T-helper 2 cell treated with Interferon-gamma antibody and Interleukin-4, amounts not matched to agents 5 μg/mL and 100 μg/mL, for 36 hours (primary cell): ENCODE data around the gene DCLK2.

Experiments
- DNase-seq: peaks from one replicate; pipeline ENCODE4 v3.0.0; 2021; ENCODE audit warnings: low spot score
- H3K27ac Mint-ChIP-seq: one replicate; pipeline ENCODE4 v1.8.0; 2021; ENCODE audit warnings: mild to moderate bottlenecking, mixed read lengths
- H3K27me3 Mint-ChIP-seq: one replicate; pipeline ENCODE4 v1.8.0; 2021; ENCODE audit warnings: low read depth, mixed read lengths
- H3K36me3 Mint-ChIP-seq: one replicate; pipeline ENCODE4 v1.8.0; 2021; ENCODE audit warnings: low read depth, mixed read lengths
- H3K4me1 Mint-ChIP-seq: one replicate; pipeline ENCODE4 v1.8.0; 2021; ENCODE audit warnings: low read depth, mixed read lengths
- H3K4me3 Mint-ChIP-seq: one replicate; pipeline ENCODE4 v1.8.0; 2022; ENCODE audit warnings: mild to moderate bottlenecking, moderate library complexity, mixed read lengths
- H3K9me3 Mint-ChIP-seq: one replicate; pipeline ENCODE4 v1.8.0; 2021; ENCODE audit warnings: mixed read lengths

Gene DCLK2

DNA sequence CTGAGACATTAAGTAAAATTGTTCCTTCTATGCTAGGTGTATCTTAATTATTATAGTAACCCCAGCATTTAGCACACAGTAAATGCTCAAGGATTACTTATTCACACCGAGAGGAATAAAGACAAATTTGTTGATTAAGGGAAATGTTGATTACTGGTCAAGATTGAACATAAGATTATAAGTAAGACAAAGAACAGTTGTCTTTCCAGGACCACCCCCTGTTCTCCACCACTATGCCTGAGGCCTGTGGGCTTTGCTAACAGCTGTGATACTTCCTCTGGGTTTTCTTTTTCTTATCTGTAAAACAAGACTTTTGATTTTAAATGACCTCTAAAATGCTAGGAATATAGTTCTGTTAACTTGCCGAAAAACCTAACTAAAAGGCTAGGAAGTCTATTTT lies 128.0 kb downstream of the DCLK2 start:
- no peaks in the 10 kb centered on the region for H3K9me3 Mint-ChIP-seq
- H3K4me3 Mint-ChIP-seq: no peak overlapping the region
- H3K27ac Mint-ChIP-seq: no peak overlapping the region
- DNase-seq: no peak
- peaks cover 13% of the 10 kb centered on the region for H3K27me3 Mint-ChIP-seq
- H3K36me3 Mint-ChIP-seq: no peaks in the 10 kb centered on the region
- H3K4me1 Mint-ChIP-seq: no peaks in the 10 kb centered on the region

DNA sequence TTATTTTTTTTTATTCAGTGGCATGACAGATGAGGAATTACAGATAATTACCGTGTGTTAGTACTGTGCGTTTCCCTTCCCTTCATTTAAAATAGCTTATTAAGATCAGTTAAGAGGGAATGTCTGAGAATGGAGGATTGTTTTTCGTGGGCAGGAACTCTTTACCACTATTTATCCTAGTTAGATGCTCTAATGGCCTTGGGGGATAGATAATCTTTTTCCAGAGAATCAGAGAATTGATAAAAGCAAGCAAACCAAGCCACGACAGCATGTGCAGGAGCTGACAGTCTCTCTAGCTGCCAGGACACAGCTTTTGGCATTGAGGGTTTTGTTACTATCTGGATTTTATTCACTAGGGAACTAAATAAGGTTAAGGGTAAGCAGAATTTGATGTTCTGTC lies 128.7 kb downstream of the DCLK2 start:
- Mint-ChIP-seq H3K4me3 (no peak overlapping the region), H3K4me1 (no peaks in the 10 kb centered on the region), H3K36me3 (no peaks in the 10 kb centered on the region), H3K27me3 (peaks cover 10% of the 10 kb centered on the region), H3K9me3 (no peaks in the 10 kb centered on the region), H3K27ac (no peak overlapping the region)
- DNase-seq: no peak

DNA sequence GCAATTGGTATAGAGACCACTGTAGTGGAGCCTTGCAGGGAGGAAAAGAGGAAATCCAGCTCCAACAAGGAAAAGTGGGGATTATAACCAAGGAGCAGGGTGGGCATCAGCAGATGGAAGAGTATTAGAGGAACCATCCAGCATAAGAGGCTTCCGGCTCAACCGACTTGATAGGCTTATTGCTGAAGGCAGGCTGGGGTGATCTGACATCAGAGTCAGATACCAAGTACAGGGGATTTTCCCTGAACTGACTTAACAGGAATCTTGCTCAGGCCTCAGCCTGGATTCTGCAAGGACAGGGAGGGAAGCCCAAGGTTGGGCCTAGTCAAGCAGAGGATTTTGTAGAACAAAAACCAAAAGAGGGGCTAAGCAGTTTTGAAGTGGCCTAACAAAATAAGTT lies 129.6 kb downstream of the DCLK2 start:
- peaks cover 9% of the 10 kb centered on the region for H3K27me3 Mint-ChIP-seq
- H3K4me3 Mint-ChIP-seq: no peak overlapping the region
- H3K4me1 Mint-ChIP-seq: no peaks in the 10 kb centered on the region
- no peaks in the 10 kb centered on the region for H3K36me3 Mint-ChIP-seq
- H3K9me3 Mint-ChIP-seq: no peaks in the 10 kb centered on the region
- no peak overlapping the region for H3K27ac Mint-ChIP-seq
- no peak for DNase-seq

DNA sequence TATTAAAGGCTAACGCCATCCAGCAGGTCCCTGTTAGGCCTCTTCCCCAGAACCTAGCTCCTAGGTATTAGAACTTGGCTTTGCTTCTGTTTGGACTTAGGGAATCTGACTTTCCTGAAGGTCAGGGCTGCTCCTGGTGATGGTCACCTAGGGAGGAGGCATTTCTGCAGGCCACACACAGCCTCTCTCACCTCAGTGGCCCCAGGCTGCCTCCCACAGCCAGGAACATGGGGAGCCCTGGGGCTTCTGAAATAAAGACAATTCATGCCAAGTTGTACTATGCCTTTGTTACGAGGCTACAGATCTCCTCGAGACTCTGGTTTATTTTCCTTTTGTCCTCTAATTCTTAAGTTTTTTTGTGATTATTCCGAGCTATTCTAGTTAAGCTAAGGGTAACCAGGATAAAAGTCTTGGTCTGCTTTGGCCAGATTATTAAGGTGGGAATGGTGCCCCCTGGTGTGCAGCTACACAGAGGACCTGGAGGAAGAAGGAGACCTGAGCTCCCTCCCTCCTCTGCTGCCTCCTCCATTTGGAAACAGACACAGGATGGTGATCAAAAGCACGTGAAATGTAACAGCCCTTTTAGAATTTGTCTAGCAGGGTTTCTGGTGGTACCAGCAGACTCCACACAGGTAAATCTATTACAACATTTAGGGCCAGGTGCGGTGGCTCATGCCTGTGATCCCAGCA lies 131.0 kb downstream of the DCLK2 start:
- no peak for DNase-seq
- Mint-ChIP-seq H3K27me3 (no peaks in the 10 kb centered on the region), H3K4me3 (no peak overlapping the region), H3K9me3 (no peaks in the 10 kb centered on the region), H3K36me3 (no peaks in the 10 kb centered on the region), H3K27ac (no peak overlapping the region), H3K4me1 (no peaks in the 10 kb centered on the region)

DNA sequence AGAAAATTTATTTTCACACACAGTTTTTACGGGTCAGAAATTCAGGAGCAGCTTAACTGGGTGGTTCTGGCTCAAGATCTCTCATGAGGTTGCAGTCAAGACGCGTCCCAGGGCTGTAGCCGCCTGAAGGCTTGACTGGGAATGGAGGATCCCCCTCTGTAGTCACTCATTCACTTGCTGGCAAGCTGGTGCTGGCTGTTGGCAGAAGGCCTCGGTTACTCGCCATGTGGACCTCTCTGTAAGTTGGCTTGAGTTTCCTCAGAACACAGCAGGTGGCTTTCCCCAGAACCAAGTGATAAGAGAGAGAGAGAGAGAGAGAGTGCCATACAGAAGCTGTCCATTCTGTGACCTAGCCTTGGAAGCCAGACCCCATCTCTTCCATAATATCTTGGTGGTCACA lies 132.8 kb downstream of the DCLK2 start:
- Mint-ChIP-seq H3K27ac (no peak overlapping the region), H3K27me3 (no peaks in the 10 kb centered on the region), H3K4me3 (no peak overlapping the region), H3K4me1 (no peaks in the 10 kb centered on the region), H3K36me3 (no peaks in the 10 kb centered on the region), H3K9me3 (no peaks in the 10 kb centered on the region)
- no peak for DNase-seq

DNA sequence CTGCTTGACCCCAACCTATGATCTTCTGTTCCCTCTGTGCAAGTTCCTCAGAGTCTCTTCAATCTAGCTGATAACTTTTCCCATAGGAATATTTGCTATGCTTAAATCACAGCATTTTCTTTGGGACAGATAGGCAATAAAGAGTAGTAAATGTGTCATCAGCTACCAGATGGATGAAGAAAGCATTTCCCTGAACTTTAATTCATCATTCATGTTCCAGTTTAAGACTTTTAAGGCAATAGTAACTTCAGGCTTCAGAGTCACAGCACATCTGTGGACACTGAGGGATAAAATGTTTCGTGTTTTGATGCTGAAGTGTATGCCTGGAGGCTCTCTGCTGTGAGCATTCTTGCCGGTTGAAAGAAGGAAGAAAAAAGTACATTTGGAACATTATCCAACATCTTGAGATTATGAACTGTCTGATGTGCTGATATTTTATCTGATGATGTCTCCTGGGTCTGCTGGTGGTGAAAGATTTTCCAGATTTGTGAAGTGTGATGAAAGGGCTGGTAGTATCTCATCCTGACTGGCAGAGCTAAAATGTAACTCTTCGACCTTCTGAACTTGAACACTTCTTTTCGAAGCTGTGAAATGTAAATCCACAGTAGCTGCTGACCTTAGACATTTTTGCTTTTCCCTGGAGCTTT lies 133.7 kb downstream of the DCLK2 start:
- H3K4me1 Mint-ChIP-seq: no peaks in the 10 kb centered on the region
- no peaks in the 10 kb centered on the region for H3K36me3 Mint-ChIP-seq
- H3K27ac Mint-ChIP-seq: no peak overlapping the region
- no peak overlapping the region for H3K4me3 Mint-ChIP-seq
- no peaks in the 10 kb centered on the region for H3K9me3 Mint-ChIP-seq
- DNase-seq: no peak
- H3K27me3 Mint-ChIP-seq: no peaks in the 10 kb centered on the region

DNA sequence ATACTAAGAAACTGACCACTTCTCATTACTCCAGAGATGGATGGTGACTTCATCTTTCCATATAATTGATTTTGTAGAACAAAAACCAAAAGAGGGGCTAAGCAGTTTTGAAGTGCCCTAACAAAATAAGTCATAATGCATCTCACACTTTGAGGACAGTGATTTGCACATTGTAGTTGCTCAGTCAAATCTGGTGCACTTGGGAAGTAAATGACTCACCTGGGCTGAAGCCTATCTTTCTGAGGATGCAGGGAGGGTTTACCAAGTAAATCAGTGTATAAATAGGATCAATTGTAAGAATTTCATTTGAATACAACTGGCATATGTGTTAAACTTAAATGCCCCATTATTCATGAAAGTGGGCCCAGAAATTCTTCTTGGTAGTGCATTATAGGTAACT lies 134.2 kb downstream of the DCLK2 start:
- Mint-ChIP-seq H3K27me3 (no peaks in the 10 kb centered on the region), H3K4me3 (no peak overlapping the region), H3K9me3 (no peaks in the 10 kb centered on the region), H3K36me3 (no peaks in the 10 kb centered on the region), H3K4me1 (no peaks in the 10 kb centered on the region), H3K27ac (no peak overlapping the region)
- no peak for DNase-seq

DNA sequence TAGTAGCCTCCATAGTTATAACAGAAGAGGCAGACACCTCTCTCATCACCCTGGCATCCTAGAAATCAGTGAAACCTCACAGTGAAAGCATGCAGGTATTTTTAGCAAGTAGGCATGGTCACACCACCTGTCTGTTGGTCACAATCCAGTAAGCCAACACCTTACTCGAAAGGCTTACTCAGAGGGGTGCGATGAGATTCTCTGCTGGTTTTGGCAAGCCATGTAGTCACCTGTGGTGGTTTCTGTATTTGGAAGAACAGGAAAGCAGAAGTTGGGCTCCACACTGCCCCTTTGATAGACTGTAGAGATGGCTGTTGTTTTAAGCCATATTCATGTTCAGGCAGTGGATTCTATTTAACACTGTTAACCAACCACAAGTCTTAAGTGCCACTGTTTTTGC lies 134.7 kb downstream of the DCLK2 start:
- no peaks in the 10 kb centered on the region for H3K27me3 Mint-ChIP-seq

DNA sequence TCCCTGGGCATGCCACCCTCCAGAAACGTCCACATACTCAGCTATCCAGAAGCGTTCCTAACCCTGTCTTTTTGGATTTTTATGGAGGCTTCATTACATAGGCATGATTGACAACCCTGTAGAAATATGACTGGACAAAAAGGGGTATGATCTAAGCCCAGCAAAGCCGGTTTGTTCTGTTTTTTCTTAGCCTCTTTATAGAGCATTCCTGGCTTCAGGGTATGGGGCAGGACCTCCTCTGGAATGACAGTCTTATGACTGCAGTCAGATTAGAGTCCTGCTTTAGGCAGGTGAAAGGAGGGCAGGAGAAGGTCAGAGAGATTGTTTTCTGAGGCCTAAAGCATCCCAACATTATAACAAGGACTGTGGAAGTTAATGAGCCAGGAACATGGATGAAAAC lies 137.4 kb downstream of the DCLK2 start:
- no peaks in the 10 kb centered on the region for H3K9me3 Mint-ChIP-seq
- peaks cover 4% of the 10 kb centered on the region for H3K27me3 Mint-ChIP-seq
- H3K36me3 Mint-ChIP-seq: no peaks in the 10 kb centered on the region
- no peak for DNase-seq
- H3K4me3 Mint-ChIP-seq: no peak overlapping the region
- H3K4me1 Mint-ChIP-seq: no peaks in the 10 kb centered on the region
- H3K27ac Mint-ChIP-seq: no peak overlapping the region

More for the DNA sequence above, 134.7 kb downstream of the DCLK2 start:
- Mint-ChIP-seq H3K27ac (no peak overlapping the region), H3K36me3 (no peaks in the 10 kb centered on the region), H3K9me3 (no peaks in the 10 kb centered on the region), H3K4me1 (no peaks in the 10 kb centered on the region), H3K4me3 (no peak overlapping the region)
- no peak for DNase-seq

DNA sequence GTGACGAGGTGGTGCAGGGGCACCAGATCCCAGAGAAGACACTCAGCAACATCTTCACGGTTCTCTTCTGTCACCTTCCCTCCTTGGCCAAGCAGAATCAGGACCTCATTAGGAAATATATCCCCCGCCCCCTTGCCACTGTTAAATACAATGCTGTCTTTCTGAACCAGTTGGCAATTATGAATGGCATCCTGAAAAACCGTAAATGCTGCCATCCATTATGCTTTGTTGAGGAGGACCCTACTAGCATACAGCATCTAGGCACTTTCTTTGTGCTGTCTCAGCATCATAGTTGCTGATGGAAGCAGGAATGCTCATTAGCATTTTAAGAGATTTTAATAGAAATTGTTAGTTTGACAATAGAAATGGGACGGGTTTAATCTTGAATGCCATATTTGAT lies 138.5 kb downstream of the DCLK2 start:
- no peak overlapping the region for H3K4me3 Mint-ChIP-seq
- DNase-seq: no peak
- H3K27me3 Mint-ChIP-seq: peaks cover 5% of the 10 kb centered on the region
- no peak overlapping the region for H3K27ac Mint-ChIP-seq
- no peaks in the 10 kb centered on the region for H3K36me3 Mint-ChIP-seq
- H3K9me3 Mint-ChIP-seq: no peaks in the 10 kb centered on the region
- no peaks in the 10 kb centered on the region for H3K4me1 Mint-ChIP-seq

DNA sequence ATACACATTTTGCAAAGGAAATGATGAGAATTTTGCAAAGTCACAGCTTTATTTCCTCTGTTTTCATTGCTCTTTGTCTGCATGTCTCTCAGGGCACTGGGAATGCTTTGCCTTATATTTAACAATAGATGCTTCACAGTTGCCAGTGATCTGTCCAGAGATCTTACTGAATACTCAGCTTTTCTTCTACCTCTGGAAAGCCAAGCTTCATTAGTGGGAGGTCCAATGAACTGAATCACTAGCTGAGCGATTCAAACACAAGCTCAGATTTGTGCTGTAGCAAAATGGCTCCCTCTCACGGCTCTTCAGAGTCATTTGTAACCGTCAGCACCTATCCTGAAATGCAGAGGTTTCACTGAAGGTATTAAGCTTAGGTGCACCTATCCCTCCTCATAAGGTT lies 138.9 kb downstream of the DCLK2 start:
- no peaks in the 10 kb centered on the region for H3K4me1 Mint-ChIP-seq
- DNase-seq: no peak
- H3K36me3 Mint-ChIP-seq: no peaks in the 10 kb centered on the region

DNA sequence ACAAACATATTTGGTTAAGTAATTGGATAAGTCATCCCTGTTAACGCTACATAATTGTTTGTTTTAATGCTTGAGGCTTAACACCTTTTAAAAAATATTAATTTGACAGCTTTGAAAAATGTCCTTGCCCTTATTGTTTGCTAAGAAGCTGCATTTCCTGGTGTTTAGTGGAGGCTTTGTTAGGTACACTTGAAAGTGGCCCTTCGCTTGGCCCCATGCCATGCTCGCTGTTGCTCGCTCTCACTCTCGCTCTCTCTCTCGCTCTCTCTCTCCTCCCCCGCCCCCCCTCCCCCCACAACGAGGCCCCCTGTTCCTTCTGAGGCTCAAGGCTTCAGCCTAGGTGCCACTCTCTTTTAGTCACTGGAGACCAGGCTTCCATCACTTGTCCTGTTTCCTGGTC lies 139.6 kb downstream of the DCLK2 start:
- no peaks in the 10 kb centered on the region for H3K36me3 Mint-ChIP-seq
- H3K9me3 Mint-ChIP-seq: no peaks in the 10 kb centered on the region
- no peak for DNase-seq
- H3K4me3 Mint-ChIP-seq: no peak overlapping the region
- H3K4me1 Mint-ChIP-seq: no peaks in the 10 kb centered on the region
- H3K27ac Mint-ChIP-seq: no peak overlapping the region
- H3K27me3 Mint-ChIP-seq: peaks cover 5% of the 10 kb centered on the region

More for the DNA sequence above, 138.9 kb downstream of the DCLK2 start:
- Mint-ChIP-seq H3K4me3 (no peak overlapping the region), H3K27me3 (peaks cover 5% of the 10 kb centered on the region), H3K9me3 (no peaks in the 10 kb centered on the region), H3K27ac (no peak overlapping the region)

DNA sequence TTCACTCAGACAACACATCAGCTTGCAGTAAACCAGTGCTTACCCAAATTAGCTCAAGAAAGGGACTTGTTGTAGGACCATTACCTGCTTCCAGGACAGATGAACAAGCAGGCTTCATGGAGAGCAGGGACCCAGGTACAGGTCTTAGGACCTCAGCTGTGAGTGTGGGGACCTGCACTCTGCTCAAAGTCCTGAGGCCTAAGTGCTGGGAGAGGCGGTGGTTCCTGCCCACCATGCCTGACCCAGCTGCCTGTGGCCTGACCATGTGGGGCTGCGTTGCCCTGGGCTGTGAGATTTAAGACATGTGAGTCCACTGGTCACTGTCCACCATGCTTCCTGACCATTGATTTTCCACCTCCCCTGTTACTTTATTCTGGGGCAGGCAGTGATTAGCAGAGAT lies 140.2 kb downstream of the DCLK2 start:
- H3K9me3 Mint-ChIP-seq: no peaks in the 10 kb centered on the region
- no peak overlapping the region for H3K4me3 Mint-ChIP-seq
- DNase-seq: no peak
- no peaks in the 10 kb centered on the region for H3K4me1 Mint-ChIP-seq
- H3K36me3 Mint-ChIP-seq: no peaks in the 10 kb centered on the region
- peaks cover 5% of the 10 kb centered on the region for H3K27me3 Mint-ChIP-seq
- no peak overlapping the region for H3K27ac Mint-ChIP-seq

DNA sequence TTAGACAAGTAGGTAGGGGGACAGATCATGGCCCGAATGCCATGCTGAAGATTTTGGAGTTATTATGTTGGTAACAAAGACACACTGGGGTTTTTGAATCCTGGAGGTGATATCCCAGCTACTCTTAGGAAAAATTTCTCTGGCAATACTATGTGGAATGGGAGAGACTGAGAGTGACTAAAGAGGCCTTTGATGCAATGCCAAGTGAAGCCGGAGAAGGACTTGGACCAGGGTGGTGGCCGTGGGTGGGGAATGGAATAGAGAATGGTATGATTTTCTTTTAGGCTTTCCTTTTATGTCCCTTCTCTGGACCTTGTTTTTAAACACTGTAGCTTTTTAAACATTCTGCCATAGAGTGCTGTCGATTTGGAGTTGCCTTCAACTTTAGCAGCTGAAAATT lies 141.6 kb downstream of the DCLK2 start:
- no peak for DNase-seq

More for the DNA sequence above, 141.6 kb downstream of the DCLK2 start:
- no peak overlapping the region for H3K27ac Mint-ChIP-seq
- peaks cover 5% of the 10 kb centered on the region for H3K27me3 Mint-ChIP-seq
- no peak overlapping the region for H3K4me3 Mint-ChIP-seq
- H3K9me3 Mint-ChIP-seq: no peaks in the 10 kb centered on the region
- H3K4me1 Mint-ChIP-seq: no peaks in the 10 kb centered on the region
- H3K36me3 Mint-ChIP-seq: no peaks in the 10 kb centered on the region
